Measurements from ENCODE around the gene ROMO1.

The ROMO1 gene

GRCh38 chr20:35657271-35657670, 41.9 kb upstream of the ROMO1 start:
- no peak for TF ChIP-seq CTCF (IDR thresholded peaks at IDR 0.05; ENCODE audit: extremely low read depth, missing control alignments)
- no peak for DNase-seq (ENCODE audit: low spot score)

GRCh38 chr20:35660122-35660937, 38.9 kb upstream of the ROMO1 start:
- DNase-seq (ENCODE audit: low spot score) = no peak

GRCh38 chr20:35661053-35661452, 38.2 kb upstream of the ROMO1 start:
- no peak for TF ChIP-seq CTCF (IDR thresholded peaks at IDR 0.05; ENCODE audit: extremely low read depth, missing control alignments)

More at GRCh38 chr20:35660122-35660937, 38.9 kb upstream of the ROMO1 start:
- TF ChIP-seq CTCF (IDR thresholded peaks at IDR 0.05; ENCODE audit: extremely low read depth, missing control alignments) = no peak

GRCh38 chr20:35661908-35662307, 37.3 kb upstream of the ROMO1 start:
- no peak for TF ChIP-seq CTCF (IDR thresholded peaks at IDR 0.05; ENCODE audit: extremely low read depth, missing control alignments)
- DNase-seq (ENCODE audit: low spot score) = no peak

More at GRCh38 chr20:35661053-35661452, 38.2 kb upstream of the ROMO1 start:
- no peak for DNase-seq (ENCODE audit: low spot score)

- DNase-seq (ENCODE audit: low spot score) = no peak
- no peak for TF ChIP-seq CTCF (IDR thresholded peaks at IDR 0.05; ENCODE audit: extremely low read depth, missing control alignments)
These were observed 36.7 kb upstream of the ROMO1 start for GRCh38 chr20:35662551-35662950.

GRCh38 chr20:35663516-35664465, 35.4 kb upstream of the ROMO1 start:
- DNase-seq (ENCODE audit: low spot score) = peak; percentile 64
- TF ChIP-seq CTCF (IDR thresholded peaks at IDR 0.05; ENCODE audit: extremely low read depth, missing control alignments) = no peak
